HepG2 (cell line): ENCODE measurements around the gene CRIM1. TPM values are rescaled to one million over a fixed set of nuclear protein-coding genes. Genes with fewer than 3 reads are reported as not detected.
A peak's percentile ranks its signal among the peaks of the same experiment; 100 is the strongest.

Experiments
- CAMTA2 ChIP-seq: sonication (generic); formaldehyde crosslinking; IDR thresholded peaks from 2 replicates; pipeline ENCODE4 v1.4.0; 2020; ENCODE audit warnings: mild to moderate bottlenecking, missing genetic modification reagents, borderline replicate concordance
- CBX1 ChIP-seq: IDR thresholded peaks from one replicate; pipeline ENCODE4 v1.6.1; 2016; ENCODE audit warnings: antibody characterized with exemption, low read depth
- CTCF ChIP-seq: sonication (generic); formaldehyde crosslinking; IDR thresholded peaks from 2 replicates; pipeline ENCODE4 v1.5.0; 2020; ENCODE audit warnings: mild to moderate bottlenecking, missing genetic modification reagents, moderate library complexity
- GABPB1 ChIP-seq: IDR thresholded peaks from 2 replicates; pipeline ENCODE4 v1.6.1; 2016; ENCODE audit warnings: mild to moderate bottlenecking, missing genetic modification reagents, moderate library complexity, missing compliant biosample characterization
- GFI1 ChIP-seq: sonication (generic); formaldehyde crosslinking; IDR thresholded peaks from 2 replicates; pipeline ENCODE4 v1.5.0; 2020; ENCODE audit warnings: missing genetic modification reagents, mild to moderate bottlenecking, borderline replicate concordance
- MED13 ChIP-seq: sonication (generic); formaldehyde crosslinking; IDR thresholded peaks from 2 replicates; pipeline ENCODE4 v1.5.0; 2020; ENCODE audit warnings: missing genetic modification reagents
- MNT ChIP-seq: fragments of 450-650 bp; IDR thresholded peaks from 2 replicates; pipeline ENCODE4 v1.6.1; 2016
- NCOA5 ChIP-seq: sonication (generic); formaldehyde crosslinking; IDR thresholded peaks from 2 replicates; pipeline ENCODE4 v1.4.0; 2020; ENCODE audit warnings: missing genetic modification reagents
- PAF1 ChIP-seq: IDR thresholded peaks from 2 replicates; pipeline ENCODE4 v1.6.1; 2016; ENCODE audit warnings: missing genetic modification reagents, missing compliant biosample characterization
- RFX3 ChIP-seq: IDR thresholded peaks from 2 replicates; pipeline ENCODE4 v1.6.1; 2016; ENCODE audit warnings: missing biosample characterization, missing genetic modification reagents
- SAFB2 ChIP-seq: sonication (generic); formaldehyde crosslinking; IDR thresholded peaks from 2 replicates; pipeline ENCODE4 v1.5.1; 2020; ENCODE audit warnings: missing genetic modification reagents, low read depth, mild to moderate bottlenecking, borderline replicate concordance
- SIN3A ChIP-seq: IDR thresholded peaks from 2 replicates; pipeline ENCODE4 v1.6.1; 2011; ENCODE audit warnings: low read depth, mild to moderate bottlenecking, control low read depth, low read length, borderline replicate concordance
- TEF ChIP-seq: sonication (generic); formaldehyde crosslinking; IDR thresholded peaks from 2 replicates; pipeline ENCODE4 v1.5.0; 2020; ENCODE audit warnings: missing genetic modification reagents
- WIZ ChIP-seq: sonication (generic); formaldehyde crosslinking; IDR thresholded peaks from 2 replicates; pipeline ENCODE4 v1.5.1; 2020; ENCODE audit warnings: mild to moderate bottlenecking, missing genetic modification reagents
- ZBED4 ChIP-seq: sonication (generic); formaldehyde crosslinking; IDR thresholded peaks from 2 replicates; pipeline ENCODE4 v1.4.0; 2020; ENCODE audit warnings: missing genetic modification reagents, borderline replicate concordance
- ZFP41 ChIP-seq: sonication (generic); formaldehyde crosslinking; IDR thresholded peaks from 2 replicates; pipeline ENCODE4 v1.4.0; 2020; ENCODE audit warnings: mild to moderate bottlenecking, missing genetic modification reagents, borderline replicate concordance
- ZNF143 ChIP-seq: sonication (generic); formaldehyde crosslinking; IDR thresholded peaks from 2 replicates; pipeline ENCODE4 v1.4.0; 2020; ENCODE audit warnings: missing genetic modification reagents
- ZNF260 ChIP-seq: sonication (generic); formaldehyde crosslinking; IDR thresholded peaks from 2 replicates; pipeline ENCODE4 v1.4.0; 2020; ENCODE audit warnings: missing genetic modification reagents, low read depth, mild to moderate bottlenecking, borderline replicate concordance
- ZNF3 ChIP-seq: IDR thresholded peaks from 2 replicates; pipeline ENCODE4 v1.7.0; 2017; ENCODE audit warnings: inconsistent platforms
- ZNF331 ChIP-seq: sonication (generic); formaldehyde crosslinking; IDR thresholded peaks from 2 replicates; pipeline ENCODE4 v1.4.0; 2020; ENCODE audit warnings: missing genetic modification reagents
- ZNF530 ChIP-seq: sonication (generic); formaldehyde crosslinking; IDR thresholded peaks from 2 replicates; pipeline ENCODE4 v1.5.0; 2020; ENCODE audit warnings: low read depth, mild to moderate bottlenecking, missing genetic modification reagents
- ZNF629 ChIP-seq: sonication (generic); formaldehyde crosslinking; conservative IDR thresholded peaks from 2 replicates; pipeline ENCODE4 v1.5.0; 2020; ENCODE audit warnings: missing genetic modification reagents
- ZNF709 ChIP-seq: sonication (generic); formaldehyde crosslinking; IDR thresholded peaks from 2 replicates; pipeline ENCODE4 v1.5.0; 2020; ENCODE audit warnings: mild to moderate bottlenecking, missing genetic modification reagents
- ZSCAN20 ChIP-seq: sonication (generic); formaldehyde crosslinking; IDR thresholded peaks from 2 replicates; pipeline ENCODE4 v1.4.0; 2020; ENCODE audit warnings: missing genetic modification reagents, mild to moderate bottlenecking, borderline replicate concordance
- ZSCAN22 ChIP-seq: sonication (generic); formaldehyde crosslinking; IDR thresholded peaks from 2 replicates; pipeline ENCODE4 v1.4.0; 2020; ENCODE audit warnings: mild to moderate bottlenecking, missing genetic modification reagents
- ZSCAN9 ChIP-seq: IDR thresholded peaks from 2 replicates; pipeline ENCODE4 v1.6.1; 2016; ENCODE audit warnings: borderline replicate concordance
- polyA plus RNA-seq, 8 experiments: library from polyadenylated mRNA; depleted of rRNA in 3 of 8; stranded (reverse) in 7 of 8; unstranded in 1 of 8; fragments of >200 nt; fragmentation: Illumina TruSeq in 4 of 8; extraction: Trizol in 4 of 8; gene quantifications; 2 replicates each; pipeline versions ENCODE4 v1.2.1 to v1.2.3, GENCODE V29; 2011 to 2016; ENCODE audit warnings: low read depth in 4 of 8, missing spikeins in 1 of 8, mixed read lengths in 1 of 8; ENCODE audit not compliant: insufficient read depth in 1 of 8
- total RNA-seq, 5 experiments: library from RNA; depleted of rRNA; stranded (reverse); fragments of >200 nt; fragmentation: Illumina TruSeq; extraction: Trizol; gene quantifications; 2 replicates each; pipeline ENCODE4 v1.2.3, GENCODE V29; 2016; ENCODE audit warnings: low read depth in 1 of 5

The CRIM1 gene
- total and polyA plus RNA-seq, 2 of the 13 experiments (the other 11 are each of a cell fraction or from before 2014, with no cell fraction given), result 39.1 to 69.9 TPM

- no peak for TF ChIP-seq ZSCAN20
- TF ChIP-seq GFI1 (CRISPR knock-in tag), result no peak
- no peak for TF ChIP-seq PAF1 (CRISPR knock-in tag)
- TF ChIP-seq CBX1, result peak; percentile 44
- TF ChIP-seq WIZ, result no peak
- no peak for TF ChIP-seq GABPB1
- TF ChIP-seq CTCF (CRISPR knock-in tag), result no peak
- TF ChIP-seq MNT, result no peak
- TF ChIP-seq ZBED4 (CRISPR knock-in tag), result 0 out of 2 replicates have a peak, but pooled peaks have one; percentile 32
- no peak for TF ChIP-seq TEF (CRISPR knock-in tag)
- no peak for TF ChIP-seq RFX3 (CRISPR knock-in tag)
- no peak; the same call in 1 of the 2 replicates for TF ChIP-seq SIN3A
- TF ChIP-seq ZSCAN9 (CRISPR knock-in tag), result 0 out of 2 replicates have a peak, but pooled peaks have one; percentile 68
- no peak for TF ChIP-seq ZNF260
- TF ChIP-seq NCOA5, result no peak
- no peak for TF ChIP-seq MED13
- no peak for TF ChIP-seq ZNF709 (CRISPR knock-in tag)
- TF ChIP-seq SAFB2 (CRISPR knock-in tag), result no peak
- no peak for TF ChIP-seq ZNF629 (CRISPR knock-in tag)
- no peak for TF ChIP-seq ZNF143 (CRISPR knock-in tag)
- TF ChIP-seq ZNF331, result peak; percentile 81
- no peak for TF ChIP-seq ZNF530
- no peak for TF ChIP-seq ZFP41 (CRISPR knock-in tag)
- no peak for TF ChIP-seq ZSCAN22 (CRISPR knock-in tag)
- TF ChIP-seq CAMTA2 (CRISPR knock-in tag), result no peak
- no peak for TF ChIP-seq ZNF3 (CRISPR knock-in tag)
Observed at GRCh38 chr2:36376319-36376765, 20.8 kb downstream of the CRIM1 start (continued).
